GM12878 (cell line): Measurements from ENCODE around the gene S100A2.

Experiments
- FOXM1 ChIP-seq: IDR thresholded peaks from 2 replicates; pipeline ENCODE4 v1.6.1; 2012; ENCODE audit warnings: low read depth, mild to moderate bottlenecking, inconsistent platforms, low read length, moderate library complexity
- IKZF2 ChIP-seq, 2 experiments: fragments of 450-650 bp; IDR thresholded peaks; 2 replicates each; pipeline ENCODE4 v1.6.1; 2017; ENCODE audit warnings: mild to moderate bottlenecking in 2 of 2, moderate library complexity in 2 of 2
- KDM1A ChIP-seq: fragments of 200-600 bp; sonication (generic); IDR thresholded peaks from 2 replicates; pipeline ENCODE4 v1.6.1; 2016; ENCODE audit warnings: borderline replicate concordance
- SMAD1 ChIP-seq: fragments of 450-650 bp; IDR thresholded peaks from 2 replicates; pipeline ENCODE4 v1.6.1; 2018; ENCODE audit warnings: mild to moderate bottlenecking, low read depth; ENCODE audit not compliant: partially characterized antibody
- TF ChIP-seq, protein P1 (sequence below), 3 experiments: IDR thresholded peaks in 2 of 3; conservative IDR thresholded peaks in 1 of 3; 2 replicates each; pipeline ENCODE4 v1.5.1; 2011; ENCODE audit warnings: low read depth in 3 of 3, low read length in 3 of 3, mild to moderate bottlenecking in 3 of 3, control low read depth in 2 of 3, moderate library complexity in 2 of 3, inconsistent platforms in 1 of 3, mixed read lengths in 1 of 3; ENCODE audit not compliant: control insufficient read depth in 2 of 3, insufficient read depth in 1 of 3; ENCODE audit errors: extremely low read depth in 1 of 3

DNA sequence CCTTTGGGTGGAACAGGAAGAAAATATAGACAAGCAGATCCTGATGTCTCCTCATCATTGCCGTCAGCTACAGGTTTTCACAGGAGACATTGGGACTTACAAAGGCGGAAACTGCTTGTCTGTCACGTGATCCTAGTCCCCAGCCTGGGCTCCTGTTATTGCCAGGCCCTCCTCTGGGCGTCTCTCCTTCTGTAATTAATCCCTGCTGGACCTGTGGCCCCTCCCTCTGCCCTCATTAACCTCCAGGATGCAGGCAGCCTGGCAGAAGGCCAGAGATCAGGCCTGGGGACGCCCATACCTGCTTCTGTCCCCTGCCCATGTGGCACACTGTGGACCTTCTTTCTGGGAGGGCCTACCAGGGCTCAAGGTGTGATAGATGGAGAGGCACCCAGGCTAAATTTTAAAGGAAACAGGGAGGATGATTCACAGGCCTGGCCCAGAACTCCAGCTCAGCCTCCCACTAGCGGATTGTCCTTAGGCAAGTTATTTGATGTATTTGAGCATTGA is 27.3 kb downstream of the S100A2 start:
- TF ChIP-seq, protein P1, sequence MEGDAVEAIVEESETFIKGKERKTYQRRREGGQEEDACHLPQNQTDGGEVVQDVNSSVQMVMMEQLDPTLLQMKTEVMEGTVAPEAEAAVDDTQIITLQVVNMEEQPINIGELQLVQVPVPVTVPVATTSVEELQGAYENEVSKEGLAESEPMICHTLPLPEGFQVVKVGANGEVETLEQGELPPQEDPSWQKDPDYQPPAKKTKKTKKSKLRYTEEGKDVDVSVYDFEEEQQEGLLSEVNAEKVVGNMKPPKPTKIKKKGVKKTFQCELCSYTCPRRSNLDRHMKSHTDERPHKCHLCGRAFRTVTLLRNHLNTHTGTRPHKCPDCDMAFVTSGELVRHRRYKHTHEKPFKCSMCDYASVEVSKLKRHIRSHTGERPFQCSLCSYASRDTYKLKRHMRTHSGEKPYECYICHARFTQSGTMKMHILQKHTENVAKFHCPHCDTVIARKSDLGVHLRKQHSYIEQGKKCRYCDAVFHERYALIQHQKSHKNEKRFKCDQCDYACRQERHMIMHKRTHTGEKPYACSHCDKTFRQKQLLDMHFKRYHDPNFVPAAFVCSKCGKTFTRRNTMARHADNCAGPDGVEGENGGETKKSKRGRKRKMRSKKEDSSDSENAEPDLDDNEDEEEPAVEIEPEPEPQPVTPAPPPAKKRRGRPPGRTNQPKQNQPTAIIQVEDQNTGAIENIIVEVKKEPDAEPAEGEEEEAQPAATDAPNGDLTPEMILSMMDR (IDR thresholded peaks at IDR 0.05 in 2 of 3, conservative IDR thresholded peaks at IDR 0.05 in 1 of 3; ENCODE audit: control insufficient read depth in 2 of 3, extremely low read depth in 1 of 3, insufficient read depth in 1 of 3, low read depth in 3 of 3, low read length in 3 of 3), result no peak
- no peak for TF ChIP-seq SMAD1
- no peak for TF ChIP-seq FOXM1
- no peak for TF ChIP-seq IKZF2 (IDR thresholded peaks at IDR 0.05)
- TF ChIP-seq KDM1A, result no peak
